B cell (primary cell): ENCODE data around the gene SMARCA4. TPM values are rescaled to one million over a fixed set of nuclear protein-coding genes. Genes with fewer than 3 reads are reported as not detected.

Experiments used
- ATAC-seq: fragments of 200-7000 bp; cut with Tn5 transposase; one replicate; pipeline ENCODE4 v1.10.0; 2021; ENCODE audit warnings: low read depth, mild to moderate bottlenecking, moderate number of reproducible peaks, moderate library complexity
- CTCF ChIA-PET: fragments of 350-600 bp; sonication (Branson Sonifier 250); formaldehyde crosslinking; loops from one replicate; lab custom pipeline; 2021; ENCODE audit warnings: antibody characterized with exemption, inconsistent platforms; lab: Charles Lee
- POLR2A ChIA-PET: fragments of 350-600 bp; sonication (Branson Sonifier 250); formaldehyde crosslinking; loops from one replicate; lab custom pipeline; 2021; ENCODE audit warnings: antibody characterized with exemption; lab: Charles Lee
- DNase-seq: peaks from one replicate; pipeline ENCODE4 v3.0.0; 2013
- H2AFZ ChIP-seq: 2 replicates; pipeline ENCODE4 v1.6.1; 2012; ENCODE audit warnings: mild to moderate bottlenecking, low read depth, low read length; ENCODE audit not compliant: insufficient read depth, poor library complexity, severe bottlenecking
- H3K27ac ChIP-seq, 2 donors: 1 replicate in 1 of 2; 2 replicates in 1 of 2; pipeline ENCODE4 v1.5.1; 2012 to 2013; ENCODE audit warnings: low read length in 2 of 2, mild to moderate bottlenecking in 2 of 2, moderate library complexity in 1 of 2
- H3K27me3 ChIP-seq, 4 experiments: fragments of 200-600 bp in 1 of 4; sonication (generic) in 1 of 4; replicated peaks in 1 of 4; 1 replicate in 2 of 4; 2 replicates in 2 of 4; pipeline versions ENCODE4 v1.6.1 to v1.7.0; 2013 to 2016; ENCODE audit warnings: low read length in 3 of 4, mild to moderate bottlenecking in 2 of 4, mixed read lengths in 1 of 4, moderate library complexity in 1 of 4; ENCODE audit not compliant: insufficient read depth in 4 of 4, control insufficient read depth in 3 of 4; ENCODE audit errors: control extremely low read depth in 1 of 4
- H3K36me3 ChIP-seq, 2 experiments: replicated peaks in 1 of 2; 1 replicate in 1 of 2; 2 replicates in 1 of 2; pipeline versions ENCODE4 v1.6.1 to v1.7.1; 2013; ENCODE audit warnings: low read length in 1 of 2; ENCODE audit not compliant: insufficient read depth in 2 of 2, control insufficient read depth in 1 of 2; ENCODE audit errors: control extremely low read depth in 1 of 2, extremely low read depth in 1 of 2
- H3K4me1 ChIP-seq, 2 donors: fragments of 200-600 bp in 1 of 2; sonication (generic) in 1 of 2; 1 replicate in 1 of 2; 2 replicates in 1 of 2; pipeline versions ENCODE4 v1.5.1 to v1.6.1; 2013 to 2017; ENCODE audit warnings: low read length in 2 of 2; ENCODE audit not compliant: control insufficient read depth in 2 of 2, insufficient read depth in 2 of 2
- H3K4me2 ChIP-seq: replicated peaks from 2 replicates; pipeline ENCODE3; 2012; ENCODE audit warnings: mild to moderate bottlenecking, low read depth, low read length; ENCODE audit not compliant: poor library complexity, severe bottlenecking
- H3K4me3 ChIP-seq, 5 experiments: fragments of 200-600 bp in 1 of 5; sonication (generic) in 1 of 5; 1 replicate in 3 of 5; 2 replicates in 2 of 5; pipeline versions ENCODE4 v1.5.1 to v1.7.0; 2011 to 2016; ENCODE audit warnings: low read length in 4 of 5, mild to moderate bottlenecking in 4 of 5, low read depth in 2 of 5, control low read depth in 1 of 5, moderate library complexity in 1 of 5; ENCODE audit not compliant: insufficient read depth in 1 of 5; ENCODE audit errors: control extremely low read depth in 1 of 5, extremely low read depth in 1 of 5
- H3K79me2 ChIP-seq: fragments of 200-600 bp; sonication (generic); one replicate; pipeline ENCODE4 v1.6.0; 2016; ENCODE audit warnings: low read length; ENCODE audit not compliant: control insufficient read depth, insufficient read depth
- H3K9ac ChIP-seq: fragments of 200-600 bp; sonication (generic); 2 replicates; pipeline ENCODE4 v1.6.1; 2017; ENCODE audit warnings: mild to moderate bottlenecking, low read length, moderate library complexity
- H3K9me3 ChIP-seq, 3 donors: one replicate each; pipeline versions ENCODE4 v1.6.1 to v1.7.1; 2013; ENCODE audit warnings: low read length in 2 of 3; ENCODE audit not compliant: control insufficient read depth in 2 of 3, insufficient read depth in 1 of 3; ENCODE audit errors: control extremely low read depth in 1 of 3
- H4K20me1 ChIP-seq: 2 replicates; pipeline ENCODE4 v1.6.0; 2012; ENCODE audit warnings: mild to moderate bottlenecking, low read length; ENCODE audit not compliant: insufficient read depth, control insufficient read depth, poor library complexity, severe bottlenecking
- H3K27ac Mint-ChIP-seq: one replicate; pipeline ENCODE4 v1.8.0; 2021; ENCODE audit warnings: mixed read lengths
- H3K27me3 Mint-ChIP-seq: one replicate; pipeline ENCODE4 v1.8.0; 2021; ENCODE audit warnings: mixed read lengths
- H3K4me1 Mint-ChIP-seq: one replicate; pipeline ENCODE4 v1.8.0; 2021; ENCODE audit warnings: mixed read lengths
- H3K4me3 Mint-ChIP-seq: one replicate; pipeline ENCODE4 v1.8.0; 2021; ENCODE audit warnings: mixed read lengths
- H3K9me3 Mint-ChIP-seq: one replicate; pipeline ENCODE4 v1.8.0; 2022; ENCODE audit warnings: mixed read lengths; ENCODE audit not compliant: insufficient read depth
- CTCF ChIP-seq: fragments of 200-600 bp; IDR thresholded peaks from one replicate; pipeline ENCODE4 v1.8.0; 2022; ENCODE audit warnings: antibody characterized with exemption, mild to moderate bottlenecking
- EZH2 ChIP-seq: IDR thresholded peaks from 2 replicates; pipeline ENCODE4 v1.6.1; 2012; ENCODE audit warnings: borderline replicate concordance, low read depth, mild to moderate bottlenecking, moderate library complexity, low read length; ENCODE audit not compliant: insufficient read depth, poor library complexity, severe bottlenecking
- WGBS: methylation state at CpG from one replicate; pipeline ENCODE4 v1.1.5; 2013; ENCODE audit warnings: missing lambda C conversion rate; ENCODE audit not compliant: insufficient coverage; 5-methylcytosine and 5-hydroxymethylcytosine counted together
- intact Hi-C: fragments of 100-400 bp; cut with micrococcal nuclease; formaldehyde crosslinking; loops from one replicate; pipeline ENCODE4 v1.10.0; 2022
- polyA plus RNA-seq: library from polyadenylated mRNA; depleted of rRNA; stranded (reverse); fragments of >200 nt; gene quantifications from 2 replicates; pipeline ENCODE4 v1.2.3, GENCODE V29; 2012
- total RNA-seq, 2 donors: library from RNA; stranded (reverse); fragments of 120-200 nt in 1 of 2; gene quantifications; 1 replicate in 1 of 2; 2 replicates in 1 of 2; pipeline versions ENCODE4 v1.2.3 to v1.2.4, GENCODE V29; 2013 to 2022

SMARCA4 gene
- total and polyA plus RNA-seq, 2 donors (not counting 1 experiment from before 2014, with no cell fraction given): 49.7 to 82.3 TPM

- Mint-ChIP-seq H3K9me3 (no peaks in the 10 kb centered on the region), H3K4me1 (peaks cover 3% of the 10 kb centered on the region), H3K4me3 (no peak overlapping the region), H3K27me3 (peaks cover under 1% of the 10 kb centered on the region), H3K27ac (no peak overlapping the region)
- H3K4me3 ChIP-seq: no peak overlapping the region
- H3K4me1 ChIP-seq: peaks cover 0 to 2% of the 10 kb centered on the region in 2 donors
- no peak overlapping the region for H3K9ac ChIP-seq
- no peak for TF ChIP-seq CTCF
- TF ChIP-seq EZH2: no peak
- intact Hi-C loops: no loop called here
- POLR2A ChIA-PET: no interaction called here
- CTCF ChIA-PET: no interaction called here
- peaks cover 9% of the 10 kb centered on the region for H3K79me2 ChIP-seq
- no peak for ATAC-seq
- H3K4me2 ChIP-seq: no peak overlapping the region
- peaks cover 0 to 29% of the 10 kb centered on the region in 2 experiments for H3K36me3 ChIP-seq
- peaks cover 0 to 4% (median 0%) of the 10 kb centered on the region in 3 donors for H3K9me3 ChIP-seq
- H3K27ac ChIP-seq: no peak overlapping the region
- 98% methylated on average over 41 of the region's 43 CpGs for WGBS
- H3K27me3 ChIP-seq: peaks cover 0 to 31% (median 5%) of the 10 kb centered on the region in 4 experiments
- DNase-seq: no peak
- H4K20me1 ChIP-seq: peaks cover 26% of the 10 kb centered on the region
- no peak overlapping the region for H2AFZ ChIP-seq
These were observed 98.9 kb downstream of the SMARCA4 start for GRCh38 chr19:11059511-11060358.

- H3K4me3 Mint-ChIP-seq: no peak overlapping the region
- no peak overlapping the region for H3K27ac ChIP-seq
- intact Hi-C loops: no loop called here
- H3K4me1 ChIP-seq: no peaks in the 10 kb centered on the region
- no peaks in the 10 kb centered on the region for H3K27me3 Mint-ChIP-seq
- H3K27me3 ChIP-seq: peaks cover 0 to 9% (median 0%) of the 10 kb centered on the region in 4 experiments
- no peaks in the 10 kb centered on the region for H3K79me2 ChIP-seq
- 96% methylated on average over 6 of the region's 14 CpGs for WGBS
- peaks cover 0 to 21% of the 10 kb centered on the region in 2 experiments for H3K36me3 ChIP-seq
- H4K20me1 ChIP-seq: peaks cover 4% of the 10 kb centered on the region
- DNase-seq: no peak
- ChIA-PET POLR2A (no interaction called here), CTCF (interaction anchor here (1.2 kb wide), 1 partner anchor 64 kb away, joined by 4 read pairs; no protein-coding TSS in a partner anchor)
- no peak overlapping the region for H3K4me2 ChIP-seq
- no peak overlapping the region for H3K4me3 ChIP-seq
- no peak for ATAC-seq
- H3K9ac ChIP-seq: no peak overlapping the region
- H3K4me1 Mint-ChIP-seq: no peaks in the 10 kb centered on the region
- H3K27ac Mint-ChIP-seq: no peak overlapping the region
- peaks cover 0 to 3% (median 0%) of the 10 kb centered on the region in 3 donors for H3K9me3 ChIP-seq
- no peak for TF ChIP-seq EZH2
- no peak for TF ChIP-seq CTCF
- no peaks in the 10 kb centered on the region for H3K9me3 Mint-ChIP-seq
- no peak overlapping the region for H2AFZ ChIP-seq
These were observed 101.1 kb downstream of the SMARCA4 start for GRCh38 chr19:11061952-11062351.
